Measurements from ENCODE around the gene PTN. TPM values are rescaled to one million over a fixed set of nuclear protein-coding genes. Genes with fewer than 3 reads are reported as not detected.
"Not testable (repeated sequence)": the region's sequence is repeated elsewhere in the genome, so short reads cannot be mapped to it uniquely, and the experiment has no call there.

PTN gene
- total and polyA plus RNA-seq, 12 donors: 6.6 to 23.0 (median 12.9) TPM

DNA sequence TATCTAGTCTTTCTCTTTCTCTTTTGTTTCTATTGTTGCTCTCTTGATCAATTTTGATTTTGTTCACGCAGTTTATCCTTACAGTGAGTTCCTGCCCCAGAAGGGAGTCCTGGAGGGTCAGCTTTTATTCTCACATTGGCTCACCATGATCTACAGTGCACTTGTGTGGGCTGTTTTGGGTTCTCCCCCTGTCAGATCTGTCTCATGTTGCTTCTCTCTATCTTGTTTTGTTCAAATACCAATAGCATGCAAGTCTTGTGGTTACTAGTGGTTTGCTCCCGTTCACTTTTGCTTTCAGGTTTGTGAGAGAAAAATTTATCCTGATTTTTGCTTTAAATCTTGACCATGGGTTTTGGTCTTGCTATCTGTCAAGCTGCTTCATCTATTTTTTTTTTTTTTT is 74.3 kb downstream of the PTN start:
- ATAC-seq: no peak
- no peaks in the 10 kb centered on the region for H3K36me3 ChIP-seq
- H3K4me1 ChIP-seq: no peaks in the 10 kb centered on the region
- no peak overlapping the region for H3K4me3 ChIP-seq
- intact Hi-C loops (cut with DNase I): no loop called here
- no peak overlapping the region for H3K27ac ChIP-seq
- H3K27me3 ChIP-seq: no peaks in the 10 kb centered on the region
- no peak for TF ChIP-seq CTCF (IDR thresholded peaks at IDR 0.05)
- no peaks in the 10 kb centered on the region for H3K9me3 ChIP-seq
- WGBS, 2 donors: 91 to 96% methylated on average over 2 of the region's 2 CpGs
- DNase-seq: no peak

DNA sequence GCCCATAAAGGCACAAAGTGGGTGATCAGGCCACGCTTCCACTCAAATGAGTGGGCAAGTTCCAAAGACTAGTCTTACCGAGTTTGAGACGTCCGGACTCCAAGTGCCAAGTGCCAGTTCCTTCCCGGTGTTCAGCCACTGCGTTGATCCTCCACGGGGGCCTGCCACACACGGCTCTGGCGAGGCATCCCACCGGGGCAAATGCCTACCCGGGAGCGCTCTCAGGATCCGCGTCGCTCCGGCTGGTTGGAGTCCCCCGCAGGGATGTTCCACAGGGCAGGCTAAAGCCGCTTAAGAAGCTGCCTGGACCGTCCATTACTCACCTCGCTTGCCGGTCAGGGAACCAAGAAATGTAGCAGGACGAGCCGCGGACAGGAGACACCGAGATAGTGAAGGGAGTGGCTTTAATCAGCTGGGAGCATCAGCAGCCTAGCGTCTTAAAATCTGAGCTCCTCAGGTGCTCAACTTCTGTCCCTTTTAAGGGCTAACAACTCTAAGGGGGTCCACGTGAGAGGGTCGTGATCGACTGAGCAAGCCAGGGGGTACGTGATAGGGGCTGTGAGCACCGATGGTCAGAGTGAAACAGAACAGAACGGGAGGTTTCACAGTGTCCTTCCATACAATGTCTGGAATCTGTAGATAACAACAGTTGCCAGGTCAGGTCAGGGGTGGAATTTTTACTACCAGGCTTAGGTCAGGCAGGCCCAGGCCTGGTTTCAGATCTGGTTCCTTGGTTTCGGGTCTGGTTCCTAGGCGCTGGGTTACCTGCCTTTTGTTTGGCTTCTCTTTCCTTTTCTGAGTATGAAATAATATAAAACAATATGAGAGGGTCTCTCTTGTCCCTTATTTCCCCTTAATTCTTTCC is 75.3 kb downstream of the PTN start:
- intact Hi-C loops (cut with DNase I); ATAC-seq: not testable (repeated sequence)

DNA sequence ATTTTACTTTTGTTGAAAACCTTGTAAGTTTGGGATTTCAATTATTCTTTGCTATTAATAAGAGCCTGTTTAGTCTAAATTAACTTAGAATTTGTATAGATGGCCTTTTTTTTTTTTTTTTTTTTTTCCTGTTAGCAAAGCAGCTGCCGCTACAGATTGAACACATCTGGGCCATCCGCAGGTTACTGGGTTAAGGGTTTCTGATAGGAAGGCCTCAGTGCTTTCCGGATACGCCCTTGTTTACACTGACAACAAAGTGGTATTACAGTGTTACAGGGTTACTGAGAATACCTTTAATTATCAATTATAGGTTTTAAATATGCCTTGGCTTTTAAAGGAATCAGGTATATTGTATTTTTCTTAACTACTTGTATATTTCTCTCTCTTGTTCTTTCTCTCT is 76.8 kb downstream of the PTN start:
- Histone ChIP-seq H3K4me3 (no peak overlapping the region), H3K9me3 (peaks cover 0 to 7% (median 0%) of the 10 kb centered on the region in 11 donors), H3K27ac (no peak overlapping the region), H3K27me3 (no peaks in the 10 kb centered on the region), H3K36me3 (no peaks in the 10 kb centered on the region), H3K4me1 (no peaks in the 10 kb centered on the region)
- TF ChIP-seq CTCF (IDR thresholded peaks at IDR 0.05): no peak
- intact Hi-C loops (cut with DNase I): no loop called here
- DNase-seq: no peak
- WGBS, 2 donors: 52 to 59% methylated on average over 4 of the region's 4 CpGs
- ATAC-seq: no peak

More for the DNA sequence above, 75.3 kb downstream of the PTN start:
- not testable (repeated sequence) for H3K4me1 ChIP-seq, H3K4me3 ChIP-seq, H3K36me3 ChIP-seq, H3K27ac ChIP-seq, H3K27me3 ChIP-seq, DNase-seq, H3K9me3 ChIP-seq
- WGBS, 2 donors: 91 to 94% methylated on average over 34 of the region's 34 CpGs

- H3K4me1 ChIP-seq; H3K27ac ChIP-seq; H3K9me3 ChIP-seq; H3K36me3 ChIP-seq; H3K27me3 ChIP-seq; H3K4me3 ChIP-seq; DNase-seq; intact Hi-C loops (cut with DNase I); ATAC-seq: not testable (repeated sequence)
- 86 to 89% methylated on average over 7 of the region's 7 CpGs for WGBS, 2 donors
Measured at GRCh38 chr7:137265480-137265879, 78.1 kb downstream of the PTN start.

- intact Hi-C loops (cut with DNase I): no loop called here
- Histone ChIP-seq H3K27me3 (no peaks in the 10 kb centered on the region), H3K36me3 (no peaks in the 10 kb centered on the region), H3K9me3 (peaks cover 0 to 7% (median 0%) of the 10 kb centered on the region in 11 donors), H3K4me1 (no peaks in the 10 kb centered on the region), H3K27ac (no peak overlapping the region), H3K4me3 (no peak overlapping the region)
- no peak for DNase-seq
- ATAC-seq: no peak
- WGBS, 2 donors: 90% methylated on average over 7 of the region's 7 CpGs
- no peak for TF ChIP-seq CTCF (IDR thresholded peaks at IDR 0.05)
Measured at GRCh38 chr7:137262599-137262998, 80.9 kb downstream of the PTN start.

Measured in heart right ventricle (tissue), 16 donors.